Upper lobe of left lung (tissue), 6 donors: ENCODE measurements around the gene AFAP1L2. TPM values are rescaled to one million over a fixed set of nuclear protein-coding genes. Genes with fewer than 3 reads are reported as not detected.

Source experiments
- ATAC-seq, 2 donors: fragments of 200-7000 bp; cut with Tn5 transposase; one replicate each; pipeline ENCODE4 v1.9.1; 2022; ENCODE audit warnings: mild to moderate bottlenecking in 2 of 2, moderate library complexity in 2 of 2; ENCODE audit not compliant: low FRiP score in 2 of 2
- DNase-seq, 2 donors: peaks; one replicate each; pipeline ENCODE4 v3.0.0-alpha.2; 2019 to 2020
- H3K27ac ChIP-seq, 4 donors: fragments of 200-600 bp; sonication (generic); one replicate each; pipeline ENCODE4 v1.5.1; 2016 to 2019
- H3K27me3 ChIP-seq, 4 donors: fragments of 200-600 bp; sonication (generic); one replicate each; pipeline ENCODE4 v1.5.1; 2017 to 2019
- H3K36me3 ChIP-seq, 4 donors: fragments of 200-600 bp; sonication (generic); one replicate each; pipeline ENCODE4 v1.5.1; 2016 to 2019
- H3K4me1 ChIP-seq, 4 donors: fragments of 200-600 bp; sonication (generic); one replicate each; pipeline ENCODE4 v1.5.1; 2018 to 2019
- H3K4me3 ChIP-seq, 4 donors: fragments of 200-600 bp; sonication (generic); one replicate each; pipeline ENCODE4 v1.5.1; 2017 to 2019; ENCODE audit warnings: mild to moderate bottlenecking in 2 of 4, moderate library complexity in 1 of 4
- H3K9me3 ChIP-seq, 4 donors: fragments of 200-600 bp; sonication (generic); one replicate each; pipeline ENCODE4 v1.5.1; 2018 to 2019
- CTCF ChIP-seq, 6 experiments: fragments of 450-650 bp in 4 of 6; fragments of 200-600 bp in 2 of 6; sonication (generic) in 2 of 6; IDR thresholded peaks; one replicate each; pipeline ENCODE4 v1.5.1; 2016 to 2019; ENCODE audit warnings: antibody characterized with exemption in 6 of 6
- EP300 ChIP-seq, 4 donors: sonication (generic); formaldehyde crosslinking; IDR thresholded peaks; one replicate each; pipeline ENCODE4 v1.5.1; 2017; ENCODE audit warnings: antibody characterized with exemption in 4 of 4, control low read depth in 2 of 4
- POLR2A ChIP-seq, 4 donors: fragments of 450-650 bp; IDR thresholded peaks; one replicate each; pipeline ENCODE4 v1.5.1; 2016 to 2017; ENCODE audit warnings: antibody characterized with exemption in 4 of 4, mild to moderate bottlenecking in 2 of 4
- POLR2AphosphoS5 ChIP-seq, 2 donors: sonication (generic); formaldehyde crosslinking; IDR thresholded peaks; one replicate each; pipeline ENCODE4 v1.5.1; 2017; ENCODE audit warnings: antibody characterized with exemption in 2 of 2
- WGBS, 2 donors: methylation state at CpG; one replicate each; pipeline ENCODE4 v1.1.5; 2017 to 2018; 5-methylcytosine and 5-hydroxymethylcytosine counted together
- total RNA-seq, 6 donors: library from RNA; depleted of rRNA in 4 of 6; stranded (reverse); fragments of >200 nt in 4 of 6; gene quantifications; one replicate each; pipeline versions ENCODE4 v1.1.0 to v1.2.1, GENCODE V29; 2016 to 2021
- donor health status: DM: no; HTN: no; CAD: no; lungs with moderate emphysema.
- donor health status: DM: no; HTN: yes; CAD: no; lungs with severe emphysema.

The AFAP1L2 gene
- total RNA-seq, 6 donors from 2014 or later, result 2.3 to 9.6 (median 3.4) TPM

GRCh38 chr10:114386452-114386851 lies 17.9 kb downstream of the AFAP1L2 start:
- Histone ChIP-seq H3K9me3 (no peaks in the 10 kb centered on the region), H3K4me3 (no peak overlapping the region), H3K4me1 (no peaks in the 10 kb centered on the region), H3K27me3 (no peaks in the 10 kb centered on the region), H3K36me3 (no peaks in the 10 kb centered on the region), H3K27ac (no peak overlapping the region)
- TF ChIP-seq CTCF (IDR thresholded peaks at IDR 0.05), result no peak
- no peak for TF ChIP-seq POLR2AphosphoS5 (IDR thresholded peaks at IDR 0.05)
- TF ChIP-seq POLR2A (IDR thresholded peaks at IDR 0.05), result no peak
- no peak for TF ChIP-seq EP300 (IDR thresholded peaks at IDR 0.05)
- DNase-seq (peak in 1 of 2 donors; percentile 36), ATAC-seq (no peak)
- 80 to 83% methylated on average over 6 of the region's 6 CpGs for WGBS, 2 donors

DNA sequence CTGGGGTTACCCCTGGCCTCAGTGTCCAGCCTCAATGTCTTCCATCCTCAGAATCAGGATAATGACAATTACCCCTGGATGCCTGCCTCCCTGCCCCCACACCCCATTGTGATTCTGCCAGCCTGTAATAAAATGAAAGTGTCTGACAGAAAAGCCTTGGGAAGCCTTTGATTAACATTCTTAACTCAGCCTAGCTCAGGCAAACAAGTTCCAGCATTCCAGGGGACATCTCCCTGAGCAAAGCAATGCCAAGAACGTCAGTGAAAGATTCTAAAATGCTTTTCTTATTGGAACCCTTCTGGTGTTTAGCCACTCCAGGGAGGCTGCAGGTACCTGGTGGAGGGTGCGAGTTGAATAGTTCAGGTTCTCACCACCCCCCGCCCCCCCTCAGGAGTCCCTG lies 18.7 kb downstream of the AFAP1L2 start:
- no peak for ATAC-seq
- H3K27me3 ChIP-seq, result no peaks in the 10 kb centered on the region
- H3K4me1 ChIP-seq, result no peaks in the 10 kb centered on the region
- H3K4me3 ChIP-seq, result no peak overlapping the region
- WGBS, 2 donors, result 87 to 90% methylated on average over 3 of the region's 3 CpGs
- no peak for DNase-seq
- H3K36me3 ChIP-seq, result no peaks in the 10 kb centered on the region
- no peaks in the 10 kb centered on the region for H3K9me3 ChIP-seq
- TF ChIP-seq EP300 (IDR thresholded peaks at IDR 0.05) (no peak), POLR2AphosphoS5 (IDR thresholded peaks at IDR 0.05) (no peak), CTCF (IDR thresholded peaks at IDR 0.05) (no peak), POLR2A (IDR thresholded peaks at IDR 0.05) (no peak)
- H3K27ac ChIP-seq, result no peak overlapping the region

DNA sequence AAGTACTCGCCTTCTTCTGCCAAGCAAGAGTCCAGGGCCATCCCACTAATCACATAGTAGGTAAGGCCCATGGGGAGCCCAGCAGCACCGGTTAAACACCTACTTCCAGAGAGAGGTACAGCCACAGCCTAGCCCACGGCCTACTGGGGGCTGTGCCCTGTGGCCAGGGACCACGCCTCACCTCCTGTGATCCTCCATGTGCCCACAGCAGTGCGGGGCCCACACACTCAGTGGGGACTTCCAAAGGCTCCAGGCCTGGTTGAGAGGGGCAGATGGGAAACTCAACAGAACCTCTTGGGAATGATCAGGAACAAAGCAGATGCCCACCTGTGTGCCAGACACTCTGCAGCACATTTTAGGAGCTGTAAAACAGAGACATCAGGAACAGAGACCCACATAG lies 19.7 kb downstream of the AFAP1L2 start:
- 82 to 83% methylated on average over 5 of the region's 5 CpGs for WGBS, 2 donors
- no peak for DNase-seq
- TF ChIP-seq CTCF (IDR thresholded peaks at IDR 0.05) (no peak), EP300 (IDR thresholded peaks at IDR 0.05) (no peak), POLR2AphosphoS5 (IDR thresholded peaks at IDR 0.05) (no peak), POLR2A (IDR thresholded peaks at IDR 0.05) (no peak)
- no peak overlapping the region for H3K27ac ChIP-seq
- ATAC-seq, result no peak
- no peak overlapping the region for H3K4me3 ChIP-seq
- H3K4me1 ChIP-seq, result no peaks in the 10 kb centered on the region
- no peaks in the 10 kb centered on the region for H3K9me3 ChIP-seq
- no peaks in the 10 kb centered on the region for H3K36me3 ChIP-seq
- no peaks in the 10 kb centered on the region for H3K27me3 ChIP-seq

GRCh38 chr10:114384181-114384580 lies 20.1 kb downstream of the AFAP1L2 start:
- 86 to 88% methylated on average over 9 of the region's 9 CpGs for WGBS, 2 donors
- H3K9me3 ChIP-seq, result no peaks in the 10 kb centered on the region
- H3K27me3 ChIP-seq, result no peaks in the 10 kb centered on the region
- H3K4me3 ChIP-seq, result no peak overlapping the region
- ATAC-seq (no peak), DNase-seq (no peak)
- no peaks in the 10 kb centered on the region for H3K4me1 ChIP-seq
- no peaks in the 10 kb centered on the region for H3K36me3 ChIP-seq
- H3K27ac ChIP-seq, result no peak overlapping the region
- TF ChIP-seq CTCF (IDR thresholded peaks at IDR 0.05) (no peak), POLR2A (IDR thresholded peaks at IDR 0.05) (no peak), EP300 (IDR thresholded peaks at IDR 0.05) (no peak), POLR2AphosphoS5 (IDR thresholded peaks at IDR 0.05) (no peak)

GRCh38 chr10:114380797-114381196 lies 23.5 kb downstream of the AFAP1L2 start:
- no peaks in the 10 kb centered on the region for H3K36me3 ChIP-seq
- TF ChIP-seq POLR2AphosphoS5 (IDR thresholded peaks at IDR 0.05) (no peak), POLR2A (IDR thresholded peaks at IDR 0.05) (no peak), EP300 (IDR thresholded peaks at IDR 0.05) (no peak), CTCF (IDR thresholded peaks at IDR 0.05) (no peak)
- DNase-seq (no peak), ATAC-seq (no peak)
- no peak overlapping the region for H3K4me3 ChIP-seq
- H3K9me3 ChIP-seq, result no peaks in the 10 kb centered on the region
- H3K27ac ChIP-seq, result no peak overlapping the region
- H3K4me1 ChIP-seq, result no peaks in the 10 kb centered on the region
- no peaks in the 10 kb centered on the region for H3K27me3 ChIP-seq
- WGBS, 2 donors, result 90 to 91% methylated on average over 5 of the region's 5 CpGs
